C4-2B (cell line): ENCODE data around the gene SYT1.

Source experiments
- ZFX ChIP-seq: fragments of 450-650 bp; IDR thresholded peaks from 2 replicates; pipeline ENCODE4 v1.6.1; 2017
- TF ChIP-seq, protein P1 (sequence below): fragments of 450-650 bp; conservative IDR thresholded peaks from 2 replicates; pipeline ENCODE4 v1.5.1; 2017; ENCODE audit warnings: mild to moderate bottlenecking

DNA sequence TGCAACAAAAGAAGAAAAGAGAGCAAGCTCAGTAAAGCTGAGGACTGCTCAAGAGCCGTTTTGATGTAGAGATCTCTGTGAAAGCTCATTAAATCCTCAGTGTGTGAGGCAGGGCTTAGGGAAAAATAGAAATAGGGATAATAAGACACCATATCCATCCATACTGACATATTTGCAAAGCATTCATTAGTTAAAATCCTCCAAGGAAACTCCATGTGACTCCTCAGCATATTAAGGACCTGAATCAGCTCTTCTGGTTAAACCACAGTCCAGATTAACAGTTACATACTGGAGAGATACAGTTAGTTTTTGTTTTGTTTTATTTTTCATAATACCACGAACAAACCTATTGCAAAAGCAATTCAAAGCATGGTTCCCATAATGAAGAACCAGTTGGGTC, 538.0 kb downstream of the SYT1 start:
- TF ChIP-seq, protein P1, sequence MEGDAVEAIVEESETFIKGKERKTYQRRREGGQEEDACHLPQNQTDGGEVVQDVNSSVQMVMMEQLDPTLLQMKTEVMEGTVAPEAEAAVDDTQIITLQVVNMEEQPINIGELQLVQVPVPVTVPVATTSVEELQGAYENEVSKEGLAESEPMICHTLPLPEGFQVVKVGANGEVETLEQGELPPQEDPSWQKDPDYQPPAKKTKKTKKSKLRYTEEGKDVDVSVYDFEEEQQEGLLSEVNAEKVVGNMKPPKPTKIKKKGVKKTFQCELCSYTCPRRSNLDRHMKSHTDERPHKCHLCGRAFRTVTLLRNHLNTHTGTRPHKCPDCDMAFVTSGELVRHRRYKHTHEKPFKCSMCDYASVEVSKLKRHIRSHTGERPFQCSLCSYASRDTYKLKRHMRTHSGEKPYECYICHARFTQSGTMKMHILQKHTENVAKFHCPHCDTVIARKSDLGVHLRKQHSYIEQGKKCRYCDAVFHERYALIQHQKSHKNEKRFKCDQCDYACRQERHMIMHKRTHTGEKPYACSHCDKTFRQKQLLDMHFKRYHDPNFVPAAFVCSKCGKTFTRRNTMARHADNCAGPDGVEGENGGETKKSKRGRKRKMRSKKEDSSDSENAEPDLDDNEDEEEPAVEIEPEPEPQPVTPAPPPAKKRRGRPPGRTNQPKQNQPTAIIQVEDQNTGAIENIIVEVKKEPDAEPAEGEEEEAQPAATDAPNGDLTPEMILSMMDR, result no peak
- TF ChIP-seq ZFX, result no peak
